HepG2 (cell line): ENCODE data around the gene CHD9NB. TPM values are rescaled to one million over a fixed set of nuclear protein-coding genes. Genes with fewer than 3 reads are reported as not detected.

ENCODE experiments used
- BORCS8-MEF2B ChIP-seq: sonication (generic); formaldehyde crosslinking; IDR thresholded peaks from 2 replicates; pipeline ENCODE4 v1.8.0; 2022; ENCODE audit warnings: mild to moderate bottlenecking, missing genetic modification reagents
- CENPT ChIP-seq: sonication (generic); formaldehyde crosslinking; IDR thresholded peaks from 2 replicates; pipeline ENCODE4 v1.8.0; 2022; ENCODE audit warnings: low read depth, mild to moderate bottlenecking, moderate library complexity, missing genetic modification reagents
- CENPX ChIP-seq: sonication (generic); formaldehyde crosslinking; IDR thresholded peaks from 2 replicates; pipeline ENCODE4 v1.9.0; 2021; ENCODE audit warnings: mild to moderate bottlenecking, missing genetic modification reagents, moderate library complexity
- JDP2 ChIP-seq: sonication (generic); formaldehyde crosslinking; IDR thresholded peaks from 2 replicates; pipeline ENCODE4 v1.8.1; 2022; ENCODE audit warnings: missing genetic modification reagents, borderline replicate concordance
- KLF6 ChIP-seq: IDR thresholded peaks from 2 replicates; pipeline ENCODE4 v1.8.0; 2016; ENCODE audit warnings: missing biosample characterization, missing genetic modification reagents
- PAF1 ChIP-seq: IDR thresholded peaks from 2 replicates; pipeline ENCODE4 v1.6.1; 2016; ENCODE audit warnings: missing genetic modification reagents, missing compliant biosample characterization
- POLR2AphosphoS5 ChIP-seq: IDR thresholded peaks from 2 replicates; pipeline ENCODE4 v1.6.1; 2012; ENCODE audit warnings: low read depth, low read length
- PRDM10 ChIP-seq: sonication (generic); formaldehyde crosslinking; IDR thresholded peaks from 2 replicates; pipeline ENCODE4 v1.4.0; 2020; ENCODE audit warnings: low read depth, missing genetic modification reagents
- SRSF4 ChIP-seq: fragments of 200-400 bp; formaldehyde crosslinking; IDR thresholded peaks from one replicate; pipeline ENCODE4 v1.6.1; 2018; ENCODE audit warnings: mild to moderate bottlenecking, low read depth, low read length, moderate library complexity; ENCODE audit not compliant: poor library complexity, severe bottlenecking
- ZNF280D ChIP-seq: sonication (generic); formaldehyde crosslinking; IDR thresholded peaks from 2 replicates; pipeline ENCODE4 v1.5.1; 2020; ENCODE audit warnings: mild to moderate bottlenecking, missing genetic modification reagents
- ZNF768 ChIP-seq: sonication (generic); formaldehyde crosslinking; IDR thresholded peaks from 2 replicates; pipeline ENCODE4 v1.4.0; 2020; ENCODE audit warnings: missing genetic modification reagents
- ZSCAN25 ChIP-seq: sonication (generic); formaldehyde crosslinking; IDR thresholded peaks from 2 replicates; pipeline ENCODE4 v1.8.0; 2022; ENCODE audit warnings: mild to moderate bottlenecking, missing genetic modification reagents
- polyA plus RNA-seq, 8 experiments: library from polyadenylated mRNA; depleted of rRNA in 3 of 8; stranded (reverse) in 7 of 8; unstranded in 1 of 8; fragments of >200 nt; fragmentation: Illumina TruSeq in 4 of 8; extraction: Trizol in 4 of 8; gene quantifications; 2 replicates each; pipeline versions ENCODE4 v1.2.1 to v1.2.3, GENCODE V29; 2011 to 2016; ENCODE audit warnings: low read depth in 4 of 8, missing spikeins in 1 of 8, mixed read lengths in 1 of 8; ENCODE audit not compliant: insufficient read depth in 1 of 8
- total RNA-seq, 5 experiments: library from RNA; depleted of rRNA; stranded (reverse); fragments of >200 nt; fragmentation: Illumina TruSeq; extraction: Trizol; gene quantifications; 2 replicates each; pipeline ENCODE4 v1.2.3, GENCODE V29; 2016; ENCODE audit warnings: low read depth in 1 of 5
- TF ChIP-seq, protein P1 (sequence below): sonication (generic); formaldehyde crosslinking; conservative IDR thresholded peaks from 2 replicates; pipeline ENCODE4 v1.4.0; 2020; ENCODE audit warnings: mild to moderate bottlenecking, missing genetic modification reagents, moderate library complexity
- TF ChIP-seq, protein P2 (sequence below): IDR thresholded peaks from 2 replicates; pipeline ENCODE4 v1.6.1; 2016; ENCODE audit warnings: missing biosample characterization, missing genetic modification reagents, low read depth
- TF ChIP-seq, protein P3 (sequence below): sonication (generic); formaldehyde crosslinking; IDR thresholded peaks from 2 replicates; pipeline ENCODE4 v1.5.1; 2020; ENCODE audit warnings: missing genetic modification reagents, mild to moderate bottlenecking, borderline replicate concordance
- TF ChIP-seq, protein P4 (sequence below): IDR thresholded peaks from 2 replicates; pipeline ENCODE4 v1.6.1; 2016; ENCODE audit warnings: low read depth, borderline replicate concordance

The CHD9NB gene
- total and polyA plus RNA-seq, 2 of the 13 experiments (the other 11 are each of a cell fraction or from before 2014, with no cell fraction given), result 0.17 to 0.18 TPM

DNA sequence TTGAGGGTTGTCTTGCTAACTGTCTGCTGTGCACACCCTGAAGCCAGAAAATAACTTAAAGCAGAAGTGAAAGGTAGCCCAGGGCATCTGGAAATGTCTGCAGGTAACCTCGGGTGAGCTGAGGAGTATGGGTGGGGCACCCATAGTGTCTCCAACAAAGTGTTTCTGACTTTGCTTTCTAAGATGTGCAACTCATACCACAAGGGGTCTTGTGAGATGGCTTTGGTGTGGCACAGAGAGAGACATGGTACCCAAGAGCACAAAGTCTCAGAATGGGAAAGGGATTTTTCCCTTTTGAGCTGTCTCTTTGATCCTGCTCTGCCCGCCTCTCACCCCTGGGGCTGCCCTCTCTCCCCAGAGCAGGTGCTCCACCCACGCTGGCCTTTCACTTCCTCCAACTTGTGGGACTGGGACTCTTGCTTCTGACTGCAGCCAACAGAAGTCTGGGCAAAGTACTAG, 9.0 kb upstream of the CHD9NB start (continued):
- TF ChIP-seq ZNF280D (CRISPR knock-in tag) (no peak), PRDM10 (CRISPR knock-in tag) (no peak), KLF6 (CRISPR knock-in tag) (no peak), BORCS8-MEF2B (CRISPR knock-in tag) (no peak), PAF1 (CRISPR knock-in tag) (no peak), SRSF4 (no peak), POLR2AphosphoS5 (no peak), CENPX (CRISPR knock-in tag) (no peak), ZNF768 (CRISPR knock-in tag) (no peak), ZSCAN25 (no peak), CENPT (CRISPR knock-in tag) (no peak), JDP2 (CRISPR knock-in tag) (no peak)
- TF ChIP-seq, protein P1, sequence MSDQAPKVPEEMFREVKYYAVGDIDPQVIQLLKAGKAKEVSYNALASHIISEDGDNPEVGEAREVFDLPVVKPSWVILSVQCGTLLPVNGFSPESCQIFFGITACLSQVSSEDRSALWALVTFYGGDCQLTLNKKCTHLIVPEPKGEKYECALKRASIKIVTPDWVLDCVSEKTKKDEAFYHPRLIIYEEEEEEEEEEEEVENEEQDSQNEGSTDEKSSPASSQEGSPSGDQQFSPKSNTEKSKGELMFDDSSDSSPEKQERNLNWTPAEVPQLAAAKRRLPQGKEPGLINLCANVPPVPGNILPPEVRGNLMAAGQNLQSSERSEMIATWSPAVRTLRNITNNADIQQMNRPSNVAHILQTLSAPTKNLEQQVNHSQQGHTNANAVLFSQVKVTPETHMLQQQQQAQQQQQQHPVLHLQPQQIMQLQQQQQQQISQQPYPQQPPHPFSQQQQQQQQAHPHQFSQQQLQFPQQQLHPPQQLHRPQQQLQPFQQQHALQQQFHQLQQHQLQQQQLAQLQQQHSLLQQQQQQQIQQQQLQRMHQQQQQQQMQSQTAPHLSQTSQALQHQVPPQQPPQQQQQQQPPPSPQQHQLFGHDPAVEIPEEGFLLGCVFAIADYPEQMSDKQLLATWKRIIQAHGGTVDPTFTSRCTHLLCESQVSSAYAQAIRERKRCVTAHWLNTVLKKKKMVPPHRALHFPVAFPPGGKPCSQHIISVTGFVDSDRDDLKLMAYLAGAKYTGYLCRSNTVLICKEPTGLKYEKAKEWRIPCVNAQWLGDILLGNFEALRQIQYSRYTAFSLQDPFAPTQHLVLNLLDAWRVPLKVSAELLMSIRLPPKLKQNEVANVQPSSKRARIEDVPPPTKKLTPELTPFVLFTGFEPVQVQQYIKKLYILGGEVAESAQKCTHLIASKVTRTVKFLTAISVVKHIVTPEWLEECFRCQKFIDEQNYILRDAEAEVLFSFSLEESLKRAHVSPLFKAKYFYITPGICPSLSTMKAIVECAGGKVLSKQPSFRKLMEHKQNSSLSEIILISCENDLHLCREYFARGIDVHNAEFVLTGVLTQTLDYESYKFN, result peak; percentile 70
- TF ChIP-seq, protein P2, sequence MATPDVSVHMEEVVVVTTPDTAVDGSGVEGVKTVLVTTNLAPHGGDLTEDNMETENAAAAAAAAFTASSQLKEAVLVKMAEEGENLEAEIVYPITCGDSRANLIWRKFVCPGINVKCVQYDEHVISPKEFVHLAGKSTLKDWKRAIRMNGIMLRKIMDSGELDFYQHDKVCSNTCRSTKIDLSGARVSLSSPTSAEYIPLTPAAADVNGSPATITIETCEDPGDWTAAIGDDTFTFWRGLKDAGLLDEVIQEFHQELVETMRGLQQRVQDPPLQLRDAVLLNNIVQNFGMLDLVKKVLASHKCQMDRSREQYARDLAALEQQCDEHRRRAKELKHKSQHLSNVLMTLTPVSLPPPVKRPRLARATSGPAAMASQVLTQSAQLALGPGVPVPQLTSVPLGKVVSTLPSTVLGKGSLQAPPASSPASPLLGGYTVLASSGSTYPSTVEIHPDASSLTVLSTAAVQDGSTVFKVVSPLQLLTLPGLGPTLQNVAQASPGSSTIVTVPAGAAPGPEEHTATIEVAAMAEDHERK, result no peak
- TF ChIP-seq, protein P3, sequence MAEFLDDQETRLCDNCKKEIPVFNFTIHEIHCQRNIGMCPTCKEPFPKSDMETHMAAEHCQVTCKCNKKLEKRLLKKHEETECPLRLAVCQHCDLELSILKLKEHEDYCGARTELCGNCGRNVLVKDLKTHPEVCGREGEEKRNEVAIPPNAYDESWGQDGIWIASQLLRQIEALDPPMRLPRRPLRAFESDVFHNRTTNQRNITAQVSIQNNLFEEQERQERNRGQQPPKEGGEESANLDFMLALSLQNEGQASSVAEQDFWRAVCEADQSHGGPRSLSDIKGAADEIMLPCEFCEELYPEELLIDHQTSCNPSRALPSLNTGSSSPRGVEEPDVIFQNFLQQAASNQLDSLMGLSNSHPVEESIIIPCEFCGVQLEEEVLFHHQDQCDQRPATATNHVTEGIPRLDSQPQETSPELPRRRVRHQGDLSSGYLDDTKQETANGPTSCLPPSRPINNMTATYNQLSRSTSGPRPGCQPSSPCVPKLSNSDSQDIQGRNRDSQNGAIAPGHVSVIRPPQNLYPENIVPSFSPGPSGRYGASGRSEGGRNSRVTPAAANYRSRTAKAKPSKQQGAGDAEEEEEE (CRISPR knock-in tag), result no peak
- TF ChIP-seq, protein P4, sequence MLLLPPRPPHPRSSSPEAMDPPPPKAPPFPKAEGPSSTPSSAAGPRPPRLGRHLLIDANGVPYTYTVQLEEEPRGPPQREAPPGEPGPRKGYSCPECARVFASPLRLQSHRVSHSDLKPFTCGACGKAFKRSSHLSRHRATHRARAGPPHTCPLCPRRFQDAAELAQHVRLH (CRISPR knock-in tag), result no peak
